GM19324 (cell line): ENCODE measurements around the gene KANK4.

ENCODE experiments used
- ATAC-seq: cut with Tn5 transposase; IDR thresholded peaks from one replicate; pipeline ENCODE4 v1.9.1; 2021; ENCODE audit warnings: mild to moderate bottlenecking, moderate library complexity; ENCODE audit not compliant: unreplicated experiment, low FRiP score

KANK4 gene

DNA sequence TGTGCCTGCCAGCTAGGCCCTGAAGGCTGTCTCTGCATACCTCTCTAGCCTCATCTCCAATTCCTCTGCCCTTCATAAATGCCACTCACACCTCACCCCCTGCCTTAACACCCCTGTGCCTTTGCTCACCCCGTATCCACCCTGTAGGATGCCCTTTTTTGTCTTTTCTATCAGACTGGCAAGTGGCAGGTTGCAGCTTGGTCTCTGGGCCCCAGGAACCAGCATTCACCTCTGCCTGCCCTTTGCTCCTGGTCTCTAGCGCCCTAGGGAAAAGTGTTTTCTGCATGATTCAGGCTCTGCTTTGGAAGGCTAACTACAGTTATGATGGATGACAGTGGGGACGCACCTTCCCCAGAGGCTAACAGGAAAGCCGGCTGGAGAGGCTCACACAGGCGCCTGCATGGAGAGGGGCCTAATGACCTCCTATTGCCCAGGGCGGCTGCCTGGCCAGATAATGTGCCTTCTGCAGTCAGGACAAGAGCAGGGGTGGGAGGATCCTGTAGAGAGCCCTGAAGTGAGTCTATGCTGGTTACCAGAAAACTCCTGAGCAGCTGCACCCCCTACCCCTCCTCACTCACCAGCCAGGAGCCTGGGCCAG lies 11.2 kb downstream of the KANK4 start:
- no peak for ATAC-seq

DNA sequence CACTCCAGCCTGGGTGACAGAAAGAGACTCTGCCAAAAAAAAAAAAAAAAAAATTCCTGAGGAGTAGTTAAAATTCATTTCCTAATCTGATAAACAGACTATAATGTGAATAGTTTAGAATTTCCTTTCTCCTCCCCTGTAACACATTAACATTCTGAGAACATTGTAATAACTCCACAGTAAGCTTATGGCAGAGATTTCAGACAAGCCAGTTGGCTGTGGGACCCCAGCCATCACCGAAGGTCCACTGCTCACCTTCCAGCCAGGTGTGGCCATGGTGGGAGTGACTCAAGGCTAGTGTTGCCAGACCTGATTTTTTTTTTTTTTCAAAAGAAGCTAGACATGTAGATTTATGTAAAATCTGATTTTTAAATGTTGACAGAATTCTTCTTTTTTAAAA lies 11.8 kb downstream of the KANK4 start:
- no peak for ATAC-seq

DNA sequence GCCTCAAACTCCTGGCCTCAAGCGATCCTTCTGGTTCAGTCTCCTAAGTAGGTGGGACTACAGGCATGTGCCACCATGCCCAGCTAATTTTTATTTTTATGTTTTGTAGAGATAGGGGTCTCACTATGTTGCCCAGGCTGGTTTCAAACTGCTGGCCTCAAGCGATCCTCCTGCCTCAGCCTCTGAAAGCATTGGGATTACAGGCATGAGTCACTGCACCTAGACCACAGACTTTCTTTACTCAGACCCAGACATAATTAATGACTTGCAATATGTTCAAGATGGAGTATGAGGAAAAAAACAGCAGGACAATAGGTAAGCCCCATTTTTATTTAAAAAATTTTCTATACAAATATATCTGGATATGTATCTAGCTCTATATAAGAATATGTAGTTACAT lies 13.2 kb downstream of the KANK4 start:
- no peak for ATAC-seq

GRCh38 chr1:62304975-62305374 lies 14.3 kb downstream of the KANK4 start:
- ATAC-seq = no peak

DNA sequence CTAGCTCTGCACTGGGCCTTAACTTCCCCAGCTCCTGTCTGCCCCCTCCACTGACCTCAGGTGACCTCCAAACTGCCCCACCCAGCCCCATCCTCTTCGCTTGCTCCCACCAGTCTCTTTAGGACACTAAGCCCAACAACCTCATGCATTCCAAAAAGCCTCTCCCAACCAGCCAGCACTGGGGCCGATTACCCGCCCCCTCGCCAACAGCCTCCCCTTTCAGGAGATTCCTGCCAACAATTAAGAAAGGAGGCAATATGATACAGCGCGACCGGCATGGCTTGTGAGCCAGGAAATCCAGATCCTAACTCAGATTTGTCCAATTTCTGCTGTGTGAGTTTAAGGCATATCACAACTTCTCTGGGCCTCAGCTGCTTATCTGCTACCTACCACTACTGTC lies 14.7 kb downstream of the KANK4 start:
- ATAC-seq = no peak

DNA sequence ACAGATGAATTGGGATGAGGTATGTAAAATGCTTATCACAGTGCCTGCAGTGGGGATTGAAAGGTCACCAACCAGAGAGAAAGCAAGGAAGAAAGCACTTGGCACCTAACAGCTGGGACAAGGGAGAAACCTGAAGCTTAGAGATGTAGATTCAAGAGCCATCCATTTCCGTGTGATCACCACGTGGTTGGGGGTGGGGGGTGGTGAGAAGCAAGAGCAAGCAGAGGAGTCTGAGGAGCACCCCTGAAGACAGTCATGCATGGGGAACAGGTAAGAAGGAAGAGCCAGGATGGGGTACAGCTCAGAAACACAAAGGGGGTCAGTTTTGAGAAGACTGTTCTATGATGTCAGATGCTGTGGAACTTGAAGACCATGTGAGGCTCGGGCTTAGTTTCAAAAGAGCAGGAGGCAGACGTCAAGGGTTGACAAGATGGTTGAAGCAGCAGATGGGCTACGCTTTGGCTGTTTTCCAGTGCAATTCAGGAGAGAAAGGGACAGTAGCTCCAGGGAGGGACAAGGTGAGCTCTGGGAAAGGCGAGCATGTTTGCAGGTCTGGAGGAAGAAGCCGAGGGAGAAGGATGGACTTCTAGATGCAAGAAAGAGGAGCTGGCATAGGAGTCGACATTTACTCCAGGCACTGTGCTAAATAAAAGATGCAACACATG lies 17.4 kb downstream of the KANK4 start:
- no peak for ATAC-seq

DNA sequence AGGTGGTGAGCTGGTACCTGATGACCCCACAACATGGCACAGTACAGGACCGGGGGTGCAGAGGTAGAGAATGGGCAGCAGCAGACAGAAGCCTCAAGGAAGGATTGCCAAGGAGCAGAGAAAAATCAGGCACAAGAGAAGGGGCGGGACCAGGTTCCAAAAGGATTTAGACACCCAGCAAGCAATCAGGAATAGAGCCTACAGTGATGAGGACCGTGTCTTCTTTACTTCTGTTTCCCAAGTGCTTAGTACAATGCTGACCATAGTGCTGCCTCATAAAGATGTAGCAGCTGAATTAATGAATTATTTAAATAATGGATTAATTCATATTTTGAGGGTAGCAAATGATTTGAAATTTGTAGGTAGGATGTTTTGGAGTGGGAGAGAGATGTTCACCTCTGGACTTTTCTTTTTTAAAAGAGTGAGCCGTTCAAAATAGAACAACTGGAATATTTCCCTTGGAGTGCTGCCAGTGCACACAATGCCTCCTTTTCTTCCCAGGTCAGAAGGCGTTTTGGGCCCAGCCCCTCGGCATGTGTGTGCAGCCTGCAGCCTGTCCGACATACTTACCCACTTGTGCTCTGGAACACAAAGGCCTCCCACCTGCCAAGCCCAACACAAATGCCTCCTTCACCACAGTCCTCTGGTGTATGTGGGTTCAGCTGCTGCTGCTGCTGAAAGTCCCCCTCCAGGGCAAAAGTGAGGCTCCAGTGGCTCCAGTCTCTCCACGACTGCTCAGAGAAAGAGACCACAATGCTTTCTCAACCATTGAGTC lies 19.6 kb downstream of the KANK4 start:
- no peak for ATAC-seq

DNA sequence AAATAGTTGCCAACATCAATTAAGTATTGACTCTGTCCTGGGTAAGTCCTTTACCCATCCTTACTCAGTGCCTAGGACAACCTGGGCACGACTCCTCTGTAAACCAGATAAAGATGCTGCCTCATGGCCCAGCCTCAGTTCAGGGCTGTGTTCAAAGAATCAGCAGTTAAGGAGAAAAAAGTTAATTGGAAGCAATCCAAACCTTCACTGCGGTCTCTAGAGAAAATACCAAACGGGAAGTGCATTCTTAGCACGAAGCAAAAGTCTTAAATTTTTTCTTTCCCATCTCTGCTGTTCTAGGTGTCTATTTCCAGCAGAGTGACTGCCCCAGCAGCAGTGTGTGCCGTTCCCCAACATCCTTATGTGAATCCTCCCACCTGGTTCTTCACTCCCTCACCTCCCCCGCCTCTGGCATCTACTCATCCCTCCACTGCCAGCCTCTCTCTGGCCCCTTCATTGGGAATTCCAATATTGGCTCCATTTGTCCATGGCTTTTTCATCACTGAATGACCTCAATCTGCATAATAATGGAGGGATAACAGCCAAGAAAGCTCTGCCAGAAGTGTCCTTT lies 23.2 kb downstream of the KANK4 start:
- ATAC-seq = no peak

GRCh38 chr1:62294261-62294660 lies 25.0 kb downstream of the KANK4 start:
- ATAC-seq = no peak

DNA sequence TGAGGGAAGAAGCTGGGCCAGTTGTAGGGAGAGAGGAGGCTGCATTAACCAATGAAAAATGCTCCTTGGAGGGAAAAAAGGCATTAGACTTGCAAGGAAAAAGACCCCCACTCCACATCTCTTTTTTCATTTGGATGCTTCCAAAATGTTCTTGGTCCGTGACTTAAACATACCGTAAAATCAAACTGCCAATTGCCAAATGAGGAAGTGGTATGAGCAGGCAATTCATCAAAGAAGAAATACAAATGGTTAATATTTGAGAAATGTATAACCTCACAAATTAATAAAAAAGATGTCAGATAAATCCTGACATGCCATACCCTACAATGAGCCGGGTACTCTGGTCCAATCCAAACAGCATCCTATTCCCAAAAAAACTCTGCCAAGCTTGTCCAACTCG lies 30.6 kb downstream of the KANK4 start:
- no peak for ATAC-seq

DNA sequence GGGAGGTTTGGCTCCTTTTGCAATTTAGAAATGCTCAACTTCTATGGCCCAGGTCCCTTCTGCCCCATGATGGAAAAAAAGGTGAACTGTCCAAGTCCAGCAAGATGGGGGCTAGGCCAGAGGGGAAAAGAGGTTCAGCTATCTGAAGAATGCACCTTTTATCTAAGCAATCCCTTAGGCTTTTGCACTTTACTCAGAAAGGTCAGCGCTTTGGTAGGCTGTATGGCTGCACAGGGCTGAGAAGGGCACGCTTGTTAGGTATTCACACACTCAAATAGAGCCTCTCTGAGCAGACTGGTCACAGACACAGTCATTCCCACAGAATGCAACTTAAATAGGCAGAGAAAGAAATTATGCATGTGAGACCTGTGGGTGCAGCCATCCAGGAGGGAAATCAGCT lies 31.0 kb downstream of the KANK4 start:
- ATAC-seq = no peak

GRCh38 chr1:62286786-62287224 lies 32.4 kb downstream of the KANK4 start:
- ATAC-seq = no peak

GRCh38 chr1:62285984-62286785 lies 33.0 kb downstream of the KANK4 start:
- ATAC-seq = no peak

DNA sequence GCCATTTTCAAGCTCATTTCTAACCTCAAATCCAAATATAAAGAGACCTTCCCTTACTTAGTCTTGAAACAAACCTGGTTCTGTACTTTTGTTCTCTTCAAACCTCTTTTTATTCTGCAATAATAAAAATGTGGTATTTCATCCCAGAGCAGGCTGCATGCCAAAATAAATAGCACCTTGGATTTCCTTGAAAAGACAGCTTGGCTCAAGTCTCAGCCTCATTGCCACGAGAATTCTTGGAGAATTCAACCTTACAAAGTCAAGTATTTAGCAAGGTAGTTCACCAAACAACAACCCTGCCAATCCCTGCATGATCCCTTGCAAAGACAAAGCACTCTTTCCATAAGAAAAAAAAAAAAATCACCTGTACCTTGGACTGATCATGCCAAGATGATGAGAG lies 33.8 kb downstream of the KANK4 start:
- ATAC-seq = no peak

- ATAC-seq = no peak
Measured at GRCh38 chr1:62283986-62284385, 35.2 kb downstream of the KANK4 start.

GRCh38 chr1:62282909-62283755 lies 36.1 kb downstream of the KANK4 start:
- ATAC-seq = no peak

DNA sequence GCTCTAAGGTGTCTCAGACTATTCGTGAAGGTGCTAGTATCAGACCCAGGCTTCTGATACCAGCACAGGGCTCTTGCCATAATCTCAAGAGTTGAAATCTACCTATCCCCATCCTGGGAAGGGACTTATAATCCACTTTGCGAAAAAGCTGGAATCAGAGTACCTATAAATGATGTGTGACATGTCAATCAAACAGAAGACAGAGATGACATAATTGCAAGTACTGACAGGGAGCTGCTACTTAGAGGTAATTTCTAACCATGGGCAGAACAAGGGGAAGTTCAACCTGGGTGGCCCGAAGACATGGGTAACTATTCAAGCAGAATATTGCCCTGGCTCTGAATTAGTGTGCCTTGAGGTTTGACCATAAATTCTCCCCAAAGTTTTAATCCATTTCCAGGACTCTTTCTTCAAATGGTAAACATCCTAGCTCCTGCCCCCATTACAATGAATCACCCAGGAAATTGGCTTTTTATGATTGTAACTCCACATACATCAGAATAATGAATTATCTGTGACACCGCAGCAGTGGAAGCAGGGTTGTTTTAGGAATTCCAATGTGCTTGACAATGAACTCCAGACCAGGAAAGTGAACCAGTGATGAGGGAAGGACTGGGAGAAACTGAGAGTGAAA lies 37.2 kb downstream of the KANK4 start:
- no peak for ATAC-seq

DNA sequence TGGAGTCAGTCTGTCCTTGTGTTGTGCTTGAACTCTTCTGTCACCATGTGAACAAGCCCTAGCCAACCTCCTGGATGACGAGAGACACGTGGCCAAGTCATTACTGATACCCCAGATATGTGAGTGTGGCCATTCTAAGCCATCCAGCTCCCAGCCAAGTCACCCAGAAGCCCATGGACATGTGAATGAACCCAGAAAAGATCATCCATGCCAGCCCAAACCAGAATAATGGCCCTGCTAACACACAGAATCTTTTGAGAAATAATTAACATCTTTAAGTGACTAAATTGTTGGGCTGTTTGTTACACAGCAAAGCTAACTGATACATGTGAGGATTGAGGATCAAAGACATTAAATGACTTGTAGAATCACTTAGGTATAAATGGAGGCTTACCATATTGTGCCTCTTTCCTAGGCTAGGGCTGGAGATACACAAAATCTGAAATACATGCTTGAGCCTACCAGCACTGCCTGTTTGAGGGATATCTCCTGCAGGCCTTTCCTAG lies 38.2 kb downstream of the KANK4 start:
- ATAC-seq = no peak

DNA sequence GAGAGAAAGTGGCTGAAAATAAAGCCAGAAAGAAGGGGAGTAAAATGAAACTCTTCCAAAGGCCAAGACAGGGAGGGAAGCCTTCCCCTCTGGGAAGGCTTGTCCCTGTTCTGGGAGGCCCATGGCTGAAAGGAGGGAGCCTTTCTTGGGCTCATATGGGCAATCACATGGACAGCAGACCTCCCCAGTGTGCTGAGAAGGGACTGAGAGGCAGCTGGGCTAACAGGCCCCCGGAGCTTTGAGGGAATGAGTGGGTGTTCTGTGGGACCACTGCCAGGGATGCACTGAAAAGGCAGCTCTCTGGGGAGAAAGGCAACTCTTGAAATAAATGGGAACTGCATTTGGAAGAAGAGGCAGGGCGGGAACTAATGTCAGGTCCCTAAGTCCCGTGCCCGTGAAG lies 39.1 kb downstream of the KANK4 start:
- ATAC-seq = no peak
